ENCODE results near the gene SLC25A13. TPM values are rescaled to one million over a fixed set of nuclear protein-coding genes. Genes with fewer than 3 reads are reported as not detected.

Gene SLC25A13
- total and polyA plus RNA-seq, 2 donors (not counting 1 experiment from before 2014, with no cell fraction given): 6.9 to 12.0 TPM

DNA sequence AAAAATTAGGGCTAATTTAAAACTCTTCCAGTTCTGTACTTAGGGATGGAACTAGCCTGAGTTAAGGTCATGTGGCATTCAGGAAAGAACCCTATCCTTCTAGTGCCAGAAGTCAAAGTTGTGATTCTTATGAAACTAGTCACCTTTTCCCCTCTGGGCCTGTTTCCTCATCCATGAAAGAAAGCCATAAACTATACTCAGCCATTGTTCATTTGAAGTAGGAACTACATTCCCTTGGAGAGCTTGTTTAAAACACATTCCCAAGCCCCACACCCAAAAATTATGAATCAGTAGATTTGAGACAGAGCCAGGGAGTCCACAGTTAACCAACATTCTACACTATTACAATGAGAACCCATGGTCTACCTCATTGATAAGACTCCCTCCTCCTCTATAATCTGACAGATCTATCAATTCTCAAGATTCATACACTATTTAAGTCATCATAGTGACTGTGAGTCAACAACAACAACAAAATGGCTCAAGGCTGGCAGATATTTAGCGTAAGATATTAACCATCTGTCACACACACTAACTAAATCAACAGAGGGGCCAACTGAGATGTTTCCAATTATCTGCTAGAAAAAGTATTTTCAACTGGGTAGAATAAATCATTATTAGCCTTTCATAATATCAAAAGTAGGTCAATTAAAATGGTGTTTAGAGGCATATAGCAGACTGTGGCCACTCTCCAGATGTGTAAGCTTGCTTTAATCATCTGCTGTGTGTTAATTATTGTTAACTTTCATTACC is 102.3 kb downstream of the SLC25A13 start:
- Histone ChIP-seq H3K27me3 (ENCODE audit: control insufficient read depth, insufficient read depth, low read length) (no peaks in the 10 kb centered on the region), H3K27ac (ENCODE audit: insufficient read depth, low read length) (no peak overlapping the region), H3K9me3 (ENCODE audit: control insufficient read depth, insufficient read depth, low read depth, low read length) (no peaks in the 10 kb centered on the region), H2AFZ (ENCODE audit: low read length) (no peak overlapping the region), H3K79me2 (ENCODE audit: control insufficient read depth, insufficient read depth, low read length) (no peaks in the 10 kb centered on the region), H3K9ac (ENCODE audit: insufficient read depth, low read length) (no peak overlapping the region), H3K4me2 (ENCODE audit: extremely low read depth, insufficient read depth, low read length) (no peak overlapping the region), H3K36me3 (ENCODE audit: control insufficient read depth, insufficient read depth, low read length) (no peaks in the 10 kb centered on the region), H3K4me1 (ENCODE audit: control insufficient read depth, extremely low read depth, insufficient read depth, low read length) (peaks cover 3% of the 10 kb centered on the region), H4K20me1 (ENCODE audit: control insufficient read depth, extremely low read depth, insufficient read depth, low read length) (no peaks in the 10 kb centered on the region), H3K4me3 (replicated peaks in 1 of 4; ENCODE audit: control extremely low read depth in 1 of 4, insufficient read depth in 1 of 4, low read depth in 3 of 4, low read length in 4 of 4) (no peak overlapping the region)
- peak; percentile 69 to 76 for DNase-seq (ENCODE audit: low read depth in 2 of 2)
- no peak for TF ChIP-seq CTCF (conservative IDR thresholded peaks at IDR 0.05 in 1 of 2, IDR thresholded peaks at IDR 0.05 in 1 of 2; ENCODE audit: low read depth in 1 of 2, low read length in 2 of 2)
- no peak for TF ChIP-seq EZH2 (IDR thresholded peaks at IDR 0.05; ENCODE audit: low read length, missing control alignments)

DNA sequence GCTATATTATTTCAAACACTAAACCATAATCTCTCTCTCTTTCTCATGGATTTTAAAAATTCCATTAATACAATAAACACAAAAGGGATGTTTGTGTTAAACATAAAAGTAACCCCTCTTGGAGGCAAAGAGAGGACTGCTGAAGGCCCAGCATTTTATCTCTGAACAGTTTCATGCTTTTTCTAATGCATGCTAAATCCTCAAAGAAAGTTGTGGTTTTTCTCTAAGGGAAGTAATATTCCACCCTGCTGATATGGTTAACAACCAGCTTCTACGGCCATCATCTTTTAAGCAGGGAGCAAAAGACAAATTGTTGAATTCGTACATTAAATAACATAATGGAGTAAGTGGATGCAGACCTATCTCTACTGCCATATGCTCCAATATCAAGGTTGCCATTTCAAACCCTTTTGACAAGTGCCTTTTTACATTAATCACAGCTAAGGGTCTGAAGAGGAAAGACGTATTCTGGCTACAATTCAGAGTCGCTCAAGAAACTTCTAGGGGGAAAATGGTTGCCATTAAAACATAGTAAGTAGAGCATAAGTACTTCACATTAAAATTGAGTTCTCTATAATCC is 103.1 kb downstream of the SLC25A13 start:
- Histone ChIP-seq H4K20me1 (ENCODE audit: control insufficient read depth, extremely low read depth, insufficient read depth, low read length) (no peaks in the 10 kb centered on the region), H3K27ac (ENCODE audit: insufficient read depth, low read length) (no peak overlapping the region), H3K9me3 (ENCODE audit: control insufficient read depth, insufficient read depth, low read depth, low read length) (no peaks in the 10 kb centered on the region), H3K4me1 (ENCODE audit: control insufficient read depth, extremely low read depth, insufficient read depth, low read length) (peaks cover 3% of the 10 kb centered on the region), H3K36me3 (ENCODE audit: control insufficient read depth, insufficient read depth, low read length) (no peaks in the 10 kb centered on the region), H3K27me3 (ENCODE audit: control insufficient read depth, insufficient read depth, low read length) (no peaks in the 10 kb centered on the region), H2AFZ (ENCODE audit: low read length) (no peak overlapping the region), H3K4me3 (replicated peaks in 1 of 4; ENCODE audit: control extremely low read depth in 1 of 4, insufficient read depth in 1 of 4, low read depth in 3 of 4, low read length in 4 of 4) (no peak overlapping the region), H3K9ac (ENCODE audit: insufficient read depth, low read length) (no peak overlapping the region), H3K4me2 (ENCODE audit: extremely low read depth, insufficient read depth, low read length) (no peak overlapping the region), H3K79me2 (ENCODE audit: control insufficient read depth, insufficient read depth, low read length) (no peaks in the 10 kb centered on the region)
- no peak for DNase-seq (ENCODE audit: low read depth in 2 of 2)
- no peak for TF ChIP-seq CTCF (conservative IDR thresholded peaks at IDR 0.05 in 1 of 2, IDR thresholded peaks at IDR 0.05 in 1 of 2; ENCODE audit: low read depth in 1 of 2, low read length in 2 of 2)
- TF ChIP-seq EZH2 (IDR thresholded peaks at IDR 0.05; ENCODE audit: low read length, missing control alignments): no peak

DNA sequence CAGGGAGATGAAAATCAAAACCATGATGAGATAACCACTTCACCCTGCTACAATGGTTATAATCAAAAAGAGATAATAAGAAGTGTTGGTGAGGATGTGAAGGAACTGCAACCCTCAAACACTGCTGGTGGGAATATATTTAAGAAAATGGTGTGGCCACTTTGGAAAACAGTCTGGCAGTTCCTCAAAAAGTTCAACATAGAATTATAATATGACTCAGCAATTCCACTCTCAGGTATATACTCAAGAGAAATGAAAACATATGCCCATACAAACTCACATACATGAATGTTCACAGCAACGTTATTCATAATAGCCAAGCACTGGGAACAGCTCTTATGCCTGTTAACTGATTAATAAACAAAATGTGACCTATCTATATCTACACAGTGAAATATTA is 104.8 kb downstream of the SLC25A13 start:
- H3K4me1 ChIP-seq (ENCODE audit: control insufficient read depth, extremely low read depth, insufficient read depth, low read length): peaks cover 3% of the 10 kb centered on the region
- no peak for DNase-seq (ENCODE audit: low read depth in 2 of 2)
- no peak overlapping the region for H3K9ac ChIP-seq (ENCODE audit: insufficient read depth, low read length)
- TF ChIP-seq EZH2 (IDR thresholded peaks at IDR 0.05; ENCODE audit: low read length, missing control alignments): no peak
- no peak for TF ChIP-seq CTCF (conservative IDR thresholded peaks at IDR 0.05 in 1 of 2, IDR thresholded peaks at IDR 0.05 in 1 of 2; ENCODE audit: low read depth in 1 of 2, low read length in 2 of 2)
- H3K27me3 ChIP-seq (ENCODE audit: control insufficient read depth, insufficient read depth, low read length): no peaks in the 10 kb centered on the region
- H3K9me3 ChIP-seq (ENCODE audit: control insufficient read depth, insufficient read depth, low read depth, low read length): no peaks in the 10 kb centered on the region
- no peak overlapping the region for H3K27ac ChIP-seq (ENCODE audit: insufficient read depth, low read length)
- no peaks in the 10 kb centered on the region for H3K79me2 ChIP-seq (ENCODE audit: control insufficient read depth, insufficient read depth, low read length)
- no peaks in the 10 kb centered on the region for H3K36me3 ChIP-seq (ENCODE audit: control insufficient read depth, insufficient read depth, low read length)
- no peak overlapping the region for H3K4me3 ChIP-seq (replicated peaks in 1 of 4; ENCODE audit: control extremely low read depth in 1 of 4, insufficient read depth in 1 of 4, low read depth in 3 of 4, low read length in 4 of 4)
- no peak overlapping the region for H3K4me2 ChIP-seq (ENCODE audit: extremely low read depth, insufficient read depth, low read length)
- no peaks in the 10 kb centered on the region for H4K20me1 ChIP-seq (ENCODE audit: control insufficient read depth, extremely low read depth, insufficient read depth, low read length)
- no peak overlapping the region for H2AFZ ChIP-seq (ENCODE audit: low read length)
